GM21723 (cell line): ENCODE results near the gene TUBE1.
A peak's percentile ranks its signal among the peaks of the same experiment; 100 is the strongest.
"Not testable (repeated sequence)": the region's sequence is repeated elsewhere in the genome, so short reads cannot be mapped to it uniquely, and the experiment has no call there.

Experiments used
- ATAC-seq: cut with Tn5 transposase; IDR thresholded peaks from one replicate; pipeline ENCODE4 v1.9.1; 2021; ENCODE audit warnings: mild to moderate bottlenecking, moderate library complexity; ENCODE audit not compliant: unreplicated experiment

TUBE1 gene

GRCh38 chr6:112065426-112065986, 21.8 kb downstream of the TUBE1 start:
- no peak for ATAC-seq

GRCh38 chr6:112062966-112063365, 24.3 kb downstream of the TUBE1 start:
- ATAC-seq: no peak

GRCh38 chr6:112061605-112062004, 25.7 kb downstream of the TUBE1 start:
- ATAC-seq: no peak

GRCh38 chr6:112058243-112059032, 28.8 kb downstream of the TUBE1 start:
- no peak for ATAC-seq

- ATAC-seq: no peak
Observed at GRCh38 chr6:112054555-112055190, 32.6 kb downstream of the TUBE1 start.

DNA sequence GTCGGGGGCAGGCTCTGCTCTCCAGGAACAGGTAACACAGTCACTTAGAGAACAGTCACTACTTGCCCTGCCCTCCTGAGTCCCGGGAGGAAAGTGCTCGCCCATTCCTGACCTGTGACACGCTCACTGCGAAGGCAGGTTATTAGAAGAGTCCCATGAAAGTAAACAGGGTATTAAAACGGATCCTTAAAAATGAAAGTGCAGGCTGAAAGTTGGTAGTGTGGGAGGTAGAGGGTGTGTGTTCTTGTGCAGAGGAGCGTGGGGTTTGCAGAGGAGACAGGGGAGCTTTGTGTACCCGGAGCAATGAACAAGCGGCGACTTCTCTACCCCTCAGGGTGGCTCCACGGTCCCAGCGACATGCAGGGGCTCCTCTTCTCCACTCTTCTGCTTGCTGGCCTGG, 33.3 kb downstream of the TUBE1 start, which contains the start of gene CCN6:
TSS of gene CCN6 (plus strand) at position 104 of the 400 bp plus-strand sequence. CDS start at position 358, 254 bp downstream.
- no peak for ATAC-seq

- ATAC-seq: not testable (repeated sequence)
Observed at GRCh38 chr6:112051251-112051740, 36.0 kb downstream of the TUBE1 start.

DNA sequence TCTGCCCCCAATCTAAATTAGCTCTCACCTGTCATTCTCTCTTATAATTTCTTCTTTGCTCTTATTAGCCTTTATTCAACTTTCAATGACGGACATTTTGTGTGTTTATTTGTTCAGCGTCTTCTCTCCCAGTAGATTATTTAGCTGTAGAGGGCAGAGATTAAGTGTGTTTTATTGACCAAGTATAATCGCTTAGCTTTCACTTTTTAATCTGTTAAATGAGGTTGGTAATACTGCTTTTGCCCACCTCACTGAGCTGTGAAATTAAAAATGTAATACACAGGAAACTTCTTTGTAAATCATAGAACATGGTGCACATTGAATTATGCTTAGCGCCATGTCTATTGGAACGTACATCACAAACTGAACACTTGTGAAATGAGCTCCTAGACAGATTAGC, 36.9 kb downstream of the TUBE1 start:
- ATAC-seq: no peak

GRCh38 chr6:112049996-112050395, 37.3 kb downstream of the TUBE1 start:
- no peak for ATAC-seq

DNA sequence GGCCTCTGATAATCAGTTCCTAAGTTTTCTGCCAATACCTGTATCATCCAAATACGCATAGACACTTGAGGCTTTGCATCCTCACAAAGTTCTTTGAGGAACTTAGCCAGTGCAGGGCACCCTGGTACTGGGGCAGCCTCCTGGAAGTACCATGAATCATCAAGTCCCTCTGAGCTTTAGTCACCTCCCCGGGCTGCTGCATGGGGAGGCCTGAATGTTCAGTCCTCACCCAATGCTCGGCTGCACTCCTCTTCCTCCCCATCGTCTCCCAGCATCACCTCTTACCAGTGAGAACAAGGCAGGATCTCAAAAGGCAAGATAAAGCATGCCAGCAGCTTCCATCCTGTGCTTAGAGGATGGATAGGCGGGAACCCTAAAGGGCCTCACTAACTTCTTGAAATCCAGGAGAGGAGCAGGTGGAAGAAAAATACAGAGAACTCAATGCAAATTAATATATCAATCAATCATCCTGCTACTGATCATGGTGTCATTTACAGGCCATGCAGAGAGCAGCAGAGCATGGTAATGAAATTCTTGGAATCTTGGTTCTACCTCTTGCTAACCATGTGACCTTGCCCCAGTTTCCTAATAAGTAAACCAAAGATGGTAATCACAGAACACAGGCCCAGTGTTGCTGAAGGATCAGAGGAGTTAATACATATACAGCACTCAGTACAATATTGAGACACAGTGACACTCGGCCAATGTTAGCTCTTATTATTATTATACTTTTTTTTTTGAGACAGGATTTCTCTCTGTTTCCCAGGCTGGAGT, 38.1 kb downstream of the TUBE1 start:
- ATAC-seq: no peak

DNA sequence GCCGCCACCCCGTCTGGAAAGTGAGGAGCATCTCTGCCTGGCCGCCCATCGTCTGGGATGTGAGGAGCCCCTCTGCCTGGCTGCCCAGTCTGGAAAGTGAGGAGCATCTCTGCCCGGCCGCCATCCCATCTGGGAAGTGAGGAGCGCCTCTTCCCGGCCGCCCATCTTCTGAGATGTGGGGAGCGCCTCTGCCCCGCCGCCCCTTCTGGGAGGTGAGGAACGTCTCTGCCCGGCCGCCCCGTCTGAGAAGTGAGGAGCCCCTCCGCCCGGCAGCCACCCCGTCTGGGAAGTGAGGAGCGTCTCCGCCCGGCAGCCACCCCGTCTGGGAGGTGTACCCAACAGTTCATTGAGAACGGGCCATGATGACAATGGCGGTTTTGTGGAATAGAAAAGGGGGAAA, 39.8 kb downstream of the TUBE1 start:
- ATAC-seq: not testable (repeated sequence)

- no peak for ATAC-seq
Observed at GRCh38 chr6:112044856-112045255, 42.4 kb downstream of the TUBE1 start.

GRCh38 chr6:112044196-112044595, 43.1 kb downstream of the TUBE1 start:
- no peak for ATAC-seq

DNA sequence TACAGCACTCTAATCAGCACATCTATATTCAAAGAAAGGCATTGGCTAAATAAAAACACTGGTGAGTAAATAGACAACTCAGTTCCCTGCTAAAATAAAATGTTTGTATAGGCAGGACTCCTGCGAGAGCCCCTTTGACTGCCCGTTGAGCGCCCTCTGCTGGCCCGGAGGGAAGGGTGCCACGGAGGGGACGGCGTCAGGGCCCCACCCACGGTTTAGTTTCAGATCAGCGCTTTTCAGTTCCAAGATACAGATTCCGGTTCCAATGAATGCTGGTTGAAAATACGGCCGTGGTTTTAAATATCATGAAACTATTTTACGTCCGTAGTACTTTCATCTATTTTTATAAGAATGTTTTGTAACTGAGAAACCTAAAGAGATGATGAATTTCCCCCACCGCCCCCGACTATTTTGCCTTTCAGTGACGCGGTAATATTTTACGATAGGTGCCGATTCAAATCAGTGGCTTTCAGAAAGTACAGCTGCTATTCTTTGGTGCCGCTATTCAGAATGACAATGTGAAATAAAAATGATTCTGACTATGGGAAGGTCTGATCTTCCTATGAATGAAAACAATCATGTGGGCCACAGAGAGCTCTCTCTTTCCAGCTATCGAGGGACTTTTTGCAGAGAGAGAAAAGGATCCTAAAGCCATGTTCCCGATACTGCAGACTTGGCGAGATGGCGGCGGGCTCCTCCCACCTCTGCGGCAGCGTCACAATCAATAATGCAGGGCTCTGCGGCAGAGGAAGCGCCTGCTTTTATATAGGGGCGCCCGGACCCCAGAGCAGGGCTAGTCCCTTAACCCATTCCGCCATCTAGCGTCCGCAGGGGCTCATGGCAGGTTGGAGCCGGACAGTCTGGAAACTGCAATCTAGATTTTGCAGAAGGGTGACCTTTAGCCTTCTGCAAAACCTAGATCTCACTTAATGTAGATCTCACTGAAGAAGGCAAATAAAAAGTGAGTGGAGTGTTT, 44.0 kb downstream of the TUBE1 start:
- peak; percentile 91 for ATAC-seq

DNA sequence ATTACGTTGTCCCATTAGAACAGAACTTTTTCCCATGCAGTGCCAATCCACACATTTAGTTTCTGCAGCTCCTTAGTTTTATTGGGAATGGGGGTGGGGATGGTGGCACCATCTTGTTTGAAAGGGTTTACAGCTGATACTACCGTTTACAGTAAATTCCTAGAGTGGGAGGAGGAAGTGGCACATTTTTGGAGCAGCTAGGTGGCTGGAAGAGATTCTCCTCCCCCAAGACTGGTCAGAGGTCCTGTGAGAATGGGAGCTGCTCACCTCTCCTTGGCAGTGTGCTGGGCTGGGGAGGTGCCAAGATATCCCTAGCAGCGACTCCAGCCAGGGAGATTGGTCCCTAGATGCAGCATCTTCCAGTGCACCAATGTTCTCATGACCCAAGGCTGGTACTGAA, 45.7 kb downstream of the TUBE1 start:
- ATAC-seq: no peak

DNA sequence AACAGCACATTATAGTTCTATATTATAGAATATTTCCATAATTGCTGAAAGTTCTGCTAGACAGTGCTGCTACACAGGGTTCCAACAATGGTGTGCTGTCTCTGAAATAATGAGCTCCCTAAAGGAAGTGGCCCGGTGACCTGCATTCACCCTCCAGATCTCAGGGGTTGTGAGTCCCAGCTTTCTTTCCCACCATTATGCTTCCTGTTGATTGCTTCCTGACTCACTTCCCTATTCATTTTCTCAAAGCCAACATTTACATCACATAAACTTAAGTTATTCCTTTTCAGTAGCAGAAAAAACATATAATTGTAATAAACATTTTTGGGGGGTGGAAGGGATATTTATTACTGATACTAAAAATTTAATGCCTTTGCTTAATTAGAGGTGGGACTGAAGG, 46.3 kb downstream of the TUBE1 start:
- no peak for ATAC-seq

DNA sequence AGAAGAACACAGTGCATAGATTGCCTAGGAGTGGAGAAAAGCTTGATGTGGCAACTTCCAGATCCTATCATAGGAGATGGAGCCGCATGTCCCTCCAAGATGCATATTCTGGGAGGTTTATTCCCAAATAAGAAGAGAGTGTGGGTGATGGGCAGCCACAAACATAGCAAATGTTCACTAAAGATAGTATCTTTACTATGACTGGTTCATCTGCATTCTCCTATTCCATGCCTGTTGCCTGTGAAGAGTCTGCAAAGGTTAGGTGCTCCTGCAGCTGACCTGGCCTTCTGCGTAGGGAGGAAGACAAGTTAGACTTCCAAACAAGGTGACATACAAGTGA, 47.9 kb downstream of the TUBE1 start:
- no peak for ATAC-seq

GRCh38 chr6:112038756-112039430, 48.4 kb downstream of the TUBE1 start:
- no peak for ATAC-seq

GRCh38 chr6:112038268-112038667, 49.0 kb downstream of the TUBE1 start:
- no peak for ATAC-seq
